SK-N-SH (cell line): ENCODE measurements around the gene TCN2. TPM values are rescaled to one million over a fixed set of nuclear protein-coding genes. Genes with fewer than 3 reads are reported as not detected.

Experiments used
- CTCF ChIA-PET: fragments of 300-600, 350-600 bp; formaldehyde crosslinking; extraction: SDS; loops from one replicate; lab custom pipeline; 2021; lab: Yijun Ruan, JAX
- POLR2A ChIA-PET: fragments of 350-600 bp; sonication (Branson Sonifier 250); formaldehyde crosslinking; extraction: SDS; loops from one replicate; lab custom pipeline; 2020; ENCODE audit warnings: antibody characterized with exemption, inconsistent platforms; lab: Yijun Ruan, JAX
- DNase-seq: peaks from one replicate; pipeline ENCODE4 v3.0.0; 2012
- H2AFZ ChIP-seq: fragments of 200-600 bp; sonication (generic); 2 replicates; pipeline ENCODE4 v1.8.1; 2016; ENCODE audit warnings: antibody characterized with exemption, mild to moderate bottlenecking, low read depth
- H3F3A ChIP-seq: fragments of 200-600 bp; sonication (generic); replicated peaks from 2 replicates; pipeline ENCODE3; 2016; ENCODE audit warnings: antibody characterized with exemption, mild to moderate bottlenecking; ENCODE audit not compliant: insufficient read depth
- H3K27ac ChIP-seq, 2 experiments: fragments of 200-500 bp in 1 of 2; fragments of 200-600 bp in 1 of 2; sonication (Bioruptor generic) in 1 of 2; sonication (generic), shearing (Covaris generic) in 1 of 2; 2 replicates each; pipeline versions ENCODE4 v1.5.1 to v1.6.1; 2014 to 2016; ENCODE audit warnings: low read depth in 2 of 2, inconsistent platforms in 1 of 2, low read length in 1 of 2, mild to moderate bottlenecking in 1 of 2, mixed read lengths in 1 of 2
- H3K27me3 ChIP-seq: fragments of 200-600 bp; sonication (generic), shearing (Covaris generic); 2 replicates; pipeline ENCODE4 v1.6.1; 2016; ENCODE audit warnings: mixed run types; ENCODE audit not compliant: insufficient read depth
- H3K36me3 ChIP-seq, 2 experiments: fragments of 200-500 bp in 1 of 2; fragments of 200-600 bp in 1 of 2; sonication (Bioruptor generic) in 1 of 2; sonication (generic) in 1 of 2; replicated peaks in 1 of 2; 2 replicates each; pipeline versions ENCODE3 to v1.5.1; 2014 to 2016; ENCODE audit warnings: low read length in 1 of 2, mild to moderate bottlenecking in 1 of 2; ENCODE audit not compliant: insufficient read depth in 2 of 2, control insufficient read depth in 1 of 2
- H3K4me1 ChIP-seq, 2 experiments: fragments of 200-500 bp in 1 of 2; fragments of 200-600 bp in 1 of 2; sonication (Bioruptor generic) in 1 of 2; sonication (generic), shearing (Covaris generic) in 1 of 2; 2 replicates each; pipeline versions ENCODE4 v1.5.1 to v1.6.1; 2014 to 2016; ENCODE audit warnings: low read depth in 1 of 2, low read length in 1 of 2, mixed run types in 1 of 2; ENCODE audit not compliant: insufficient read depth in 2 of 2, control insufficient read depth in 1 of 2
- H3K4me2 ChIP-seq: fragments of 200-600 bp; sonication (generic), shearing (Covaris generic); 2 replicates; pipeline ENCODE4 v1.6.1; 2017; ENCODE audit warnings: mixed run types
- H3K4me3 ChIP-seq, 2 experiments: fragments of 200-500 bp in 1 of 2; fragments of 200-600 bp in 1 of 2; sonication (Bioruptor generic) in 1 of 2; sonication (generic), shearing (Covaris generic) in 1 of 2; 2 replicates each; pipeline versions ENCODE4 v1.5.1 to v1.8.1; 2014 to 2016; ENCODE audit warnings: low read depth in 2 of 2, inconsistent platforms in 1 of 2, low read length in 1 of 2, mild to moderate bottlenecking in 1 of 2, mixed read lengths in 1 of 2, moderate library complexity in 1 of 2
- H3K79me2 ChIP-seq: fragments of 200-600 bp; sonication (generic); 2 replicates; pipeline ENCODE4 v1.8.1; 2017; ENCODE audit warnings: mild to moderate bottlenecking; ENCODE audit not compliant: insufficient read depth
- H3K9ac ChIP-seq: fragments of 200-600 bp; sonication (generic); 2 replicates; pipeline ENCODE4 v1.6.1; 2017; ENCODE audit warnings: mixed run types
- H3K9me2 ChIP-seq: fragments of 200-600 bp; sonication (generic); 2 replicates; pipeline ENCODE4 v1.6.1; 2017; ENCODE audit warnings: mixed run types
- H3K9me3 ChIP-seq: fragments of 200-600 bp; sonication (generic); 2 replicates; pipeline ENCODE4 v1.6.1; 2017; ENCODE audit warnings: mixed run types, mild to moderate bottlenecking, moderate library complexity
- H4K20me1 ChIP-seq: fragments of 200-600 bp; sonication (generic); 2 replicates; pipeline ENCODE4 v1.6.1; 2017; ENCODE audit warnings: mild to moderate bottlenecking, mixed run types; ENCODE audit not compliant: insufficient read depth
- ELF1 ChIP-seq: IDR thresholded peaks from 2 replicates; pipeline ENCODE4 v1.4.0; 2012
- EP300 ChIP-seq, 2 experiments: IDR thresholded peaks; 2 replicates each; pipeline versions ENCODE4 v1.4.0 to v1.6.1; 2012; ENCODE audit warnings: borderline replicate concordance in 1 of 2, low read depth in 1 of 2, low read length in 1 of 2
- EZH2phosphoT487 ChIP-seq: fragments of 200-600 bp; sonication (generic); IDR thresholded peaks from 2 replicates; pipeline ENCODE4 v1.6.1; 2017; ENCODE audit warnings: low read depth, mixed run types, mild to moderate bottlenecking, antibody characterized with exemption, moderate library complexity, borderline replicate concordance
- GABPA ChIP-seq: IDR thresholded peaks from 2 replicates; pipeline ENCODE4 v1.4.0; 2012; ENCODE audit warnings: low read depth, mild to moderate bottlenecking
- GATA2 ChIP-seq: sonication (generic); formaldehyde crosslinking; IDR thresholded peaks from 2 replicates; pipeline ENCODE4 v1.5.0; 2020; ENCODE audit warnings: mild to moderate bottlenecking, missing genetic modification reagents
- MEF2A ChIP-seq: IDR thresholded peaks from 2 replicates; pipeline ENCODE4 v1.4.0; 2012; ENCODE audit warnings: low read depth, borderline replicate concordance
- MXI1 ChIP-seq: IDR thresholded peaks from 2 replicates; pipeline ENCODE4 v1.6.1; 2012; ENCODE audit warnings: mild to moderate bottlenecking, low read depth, low read length, improper control_type of control experiment
- NRF1 ChIP-seq: IDR thresholded peaks from 2 replicates; pipeline ENCODE4 v1.6.1; 2012; ENCODE audit warnings: low read depth, mild to moderate bottlenecking, low read length
- RAD21 ChIP-seq: IDR thresholded peaks from 2 replicates; pipeline ENCODE4 v1.6.1; 2012; ENCODE audit warnings: mild to moderate bottlenecking, low read length
- RFX5 ChIP-seq: IDR thresholded peaks from 2 replicates; pipeline ENCODE4 v1.6.1; 2012; ENCODE audit warnings: mild to moderate bottlenecking, improper control_type of control experiment, low read length
- SMC3 ChIP-seq: IDR thresholded peaks from 2 replicates; pipeline ENCODE4 v1.6.1; 2012; ENCODE audit warnings: low read depth, low read length, improper control_type of control experiment
- WGBS: methylation state at CpG from one replicate; pipeline ENCODE4 v1.1.6; 2017; ENCODE audit warnings: low lambda C conversion rate; 5-methylcytosine and 5-hydroxymethylcytosine counted together
- polyA plus RNA-seq, 3 experiments: library from polyadenylated mRNA; depleted of rRNA; stranded (reverse); fragments of >200 nt; gene quantifications; 2 replicates each; pipeline ENCODE4 v1.2.3, GENCODE V29; 2012
- TF ChIP-seq, protein P1 (sequence below): IDR thresholded peaks from 2 replicates; pipeline ENCODE4 v1.6.1; 2012; ENCODE audit warnings: mild to moderate bottlenecking, low read depth, low read length, moderate library complexity
- TF ChIP-seq, protein P2 (sequence below): fragments of 200-600 bp; sonication (generic); IDR thresholded peaks from 2 replicates; pipeline ENCODE4 v1.6.1; 2017; ENCODE audit warnings: antibody characterized with exemption, mild to moderate bottlenecking, moderate library complexity
- TF ChIP-seq, protein P3 (sequence below): fragments of 150-350 bp; IDR thresholded peaks from 2 replicates; pipeline ENCODE4 v1.6.1; 2016; ENCODE audit warnings: mild to moderate bottlenecking, low read depth, low read length
- TF ChIP-seq, protein P4 (sequence below): IDR thresholded peaks from 2 replicates; pipeline ENCODE4 v1.4.0; 2012; ENCODE audit warnings: low read depth, borderline replicate concordance

TCN2 gene
- polyA plus RNA-seq, 1 of the 3 experiments (the other 2 are of a cell fraction): 4.1 TPM

DNA sequence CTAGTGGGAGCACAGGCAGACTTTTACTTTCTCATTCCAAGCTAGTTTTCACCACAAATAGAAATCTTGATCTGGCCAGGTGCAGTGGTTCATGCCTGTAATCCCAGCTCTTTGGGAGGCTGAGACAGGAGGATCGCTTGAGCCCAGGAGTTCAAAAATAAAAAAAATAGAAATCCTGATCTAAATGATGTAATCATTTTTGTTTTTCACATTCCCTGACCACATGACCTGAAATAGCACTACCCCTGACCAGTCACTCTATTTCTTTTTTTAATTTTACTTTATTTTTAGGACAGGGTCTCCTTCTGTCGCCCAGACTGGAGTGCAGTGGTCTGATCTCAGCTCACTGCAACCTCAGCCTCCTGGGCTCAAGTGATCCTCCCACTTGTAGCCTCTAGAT lies 2.3 kb upstream of the TCN2 start (continued):
- TF ChIP-seq, protein P1, sequence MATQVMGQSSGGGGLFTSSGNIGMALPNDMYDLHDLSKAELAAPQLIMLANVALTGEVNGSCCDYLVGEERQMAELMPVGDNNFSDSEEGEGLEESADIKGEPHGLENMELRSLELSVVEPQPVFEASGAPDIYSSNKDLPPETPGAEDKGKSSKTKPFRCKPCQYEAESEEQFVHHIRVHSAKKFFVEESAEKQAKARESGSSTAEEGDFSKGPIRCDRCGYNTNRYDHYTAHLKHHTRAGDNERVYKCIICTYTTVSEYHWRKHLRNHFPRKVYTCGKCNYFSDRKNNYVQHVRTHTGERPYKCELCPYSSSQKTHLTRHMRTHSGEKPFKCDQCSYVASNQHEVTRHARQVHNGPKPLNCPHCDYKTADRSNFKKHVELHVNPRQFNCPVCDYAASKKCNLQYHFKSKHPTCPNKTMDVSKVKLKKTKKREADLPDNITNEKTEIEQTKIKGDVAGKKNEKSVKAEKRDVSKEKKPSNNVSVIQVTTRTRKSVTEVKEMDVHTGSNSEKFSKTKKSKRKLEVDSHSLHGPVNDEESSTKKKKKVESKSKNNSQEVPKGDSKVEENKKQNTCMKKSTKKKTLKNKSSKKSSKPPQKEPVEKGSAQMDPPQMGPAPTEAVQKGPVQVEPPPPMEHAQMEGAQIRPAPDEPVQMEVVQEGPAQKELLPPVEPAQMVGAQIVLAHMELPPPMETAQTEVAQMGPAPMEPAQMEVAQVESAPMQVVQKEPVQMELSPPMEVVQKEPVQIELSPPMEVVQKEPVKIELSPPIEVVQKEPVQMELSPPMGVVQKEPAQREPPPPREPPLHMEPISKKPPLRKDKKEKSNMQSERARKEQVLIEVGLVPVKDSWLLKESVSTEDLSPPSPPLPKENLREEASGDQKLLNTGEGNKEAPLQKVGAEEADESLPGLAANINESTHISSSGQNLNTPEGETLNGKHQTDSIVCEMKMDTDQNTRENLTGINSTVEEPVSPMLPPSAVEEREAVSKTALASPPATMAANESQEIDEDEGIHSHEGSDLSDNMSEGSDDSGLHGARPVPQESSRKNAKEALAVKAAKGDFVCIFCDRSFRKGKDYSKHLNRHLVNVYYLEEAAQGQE: no peak

DNA sequence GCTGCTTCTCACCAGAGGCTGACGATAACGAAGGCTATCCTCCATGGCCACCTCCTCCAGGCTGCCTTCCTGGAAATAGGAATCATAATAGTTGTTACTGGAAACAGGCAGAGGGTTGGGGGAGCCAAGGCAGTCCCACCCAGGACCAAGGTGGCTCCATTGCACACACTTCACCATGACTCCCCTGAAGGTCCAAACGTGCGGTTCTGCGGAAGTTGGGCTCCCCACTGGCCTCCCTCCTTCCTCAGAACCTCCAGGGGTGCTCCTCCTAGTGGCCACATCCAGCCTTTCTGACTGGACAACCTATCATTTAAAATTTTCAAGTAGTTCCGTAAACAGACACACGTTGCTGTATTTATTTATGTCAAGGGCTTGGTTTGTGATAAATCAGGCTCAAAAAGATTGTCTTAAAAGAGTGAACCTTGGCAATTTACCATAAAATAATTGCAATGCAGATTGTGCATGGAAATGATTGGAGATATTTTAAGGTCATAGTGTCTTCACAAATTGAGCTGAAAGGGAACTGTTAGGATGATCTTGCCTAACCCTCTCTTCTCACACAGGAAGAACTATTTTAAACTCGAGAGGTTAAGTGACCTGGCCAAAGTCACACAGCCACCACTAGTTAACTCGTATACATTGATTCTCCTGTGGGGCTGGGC lies 1.4 kb upstream of the TCN2 start:
- Histone ChIP-seq H3K9me3 (no peaks in the 10 kb centered on the region), H3F3A (peaks cover 4% of the 10 kb centered on the region), H4K20me1 (no peaks in the 10 kb centered on the region), H3K27me3 (no peaks in the 10 kb centered on the region), H3K4me3 (no peak overlapping the region), H2AFZ (peak overlapping the region; percentile 94), H3K4me2 (no peak overlapping the region), H3K36me3 (no peaks in the 10 kb centered on the region), H3K4me1 (peaks cover 10 to 15% of the 10 kb centered on the region in 2 experiments; a peak in 2 of 4 replicates), H3K9me2 (no peaks in the 10 kb centered on the region)
- CTCF ChIA-PET: interaction anchor here (0.7 to 4.1 kb wide), 18 partner anchors 10 to 283 kb away, joined by 3 to 24 read pairs (median 4); partner anchors contain the start of genes PES1 and SLC35E4
- TF ChIP-seq, protein P2, sequence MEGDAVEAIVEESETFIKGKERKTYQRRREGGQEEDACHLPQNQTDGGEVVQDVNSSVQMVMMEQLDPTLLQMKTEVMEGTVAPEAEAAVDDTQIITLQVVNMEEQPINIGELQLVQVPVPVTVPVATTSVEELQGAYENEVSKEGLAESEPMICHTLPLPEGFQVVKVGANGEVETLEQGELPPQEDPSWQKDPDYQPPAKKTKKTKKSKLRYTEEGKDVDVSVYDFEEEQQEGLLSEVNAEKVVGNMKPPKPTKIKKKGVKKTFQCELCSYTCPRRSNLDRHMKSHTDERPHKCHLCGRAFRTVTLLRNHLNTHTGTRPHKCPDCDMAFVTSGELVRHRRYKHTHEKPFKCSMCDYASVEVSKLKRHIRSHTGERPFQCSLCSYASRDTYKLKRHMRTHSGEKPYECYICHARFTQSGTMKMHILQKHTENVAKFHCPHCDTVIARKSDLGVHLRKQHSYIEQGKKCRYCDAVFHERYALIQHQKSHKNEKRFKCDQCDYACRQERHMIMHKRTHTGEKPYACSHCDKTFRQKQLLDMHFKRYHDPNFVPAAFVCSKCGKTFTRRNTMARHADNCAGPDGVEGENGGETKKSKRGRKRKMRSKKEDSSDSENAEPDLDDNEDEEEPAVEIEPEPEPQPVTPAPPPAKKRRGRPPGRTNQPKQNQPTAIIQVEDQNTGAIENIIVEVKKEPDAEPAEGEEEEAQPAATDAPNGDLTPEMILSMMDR: peak; percentile 75
- TF ChIP-seq ELF1 (0 out of 2 replicates have a peak, but pooled peaks have one; percentile 24), EP300 (IDR thresholded peaks at IDR 0.05; ENCODE audit: borderline replicate concordance in 1 of 2, low read depth in 1 of 2, low read length in 1 of 2) (no peak), NRF1 (no peak), GABPA (0 out of 2 replicates have a peak, but pooled peaks have one; percentile 15), EZH2phosphoT487 (no peak), RFX5 (no peak), MXI1 (0 out of 2 replicates have a peak, but pooled peaks have one; percentile 38), MEF2A (no peak), RAD21 (0 out of 2 replicates have a peak, but pooled peaks have one; percentile 27), GATA2 (CRISPR knock-in tag) (no peak), SMC3 (peak; percentile 33; the same call in 1 of the 2 replicates)
- TF ChIP-seq, protein P3, sequence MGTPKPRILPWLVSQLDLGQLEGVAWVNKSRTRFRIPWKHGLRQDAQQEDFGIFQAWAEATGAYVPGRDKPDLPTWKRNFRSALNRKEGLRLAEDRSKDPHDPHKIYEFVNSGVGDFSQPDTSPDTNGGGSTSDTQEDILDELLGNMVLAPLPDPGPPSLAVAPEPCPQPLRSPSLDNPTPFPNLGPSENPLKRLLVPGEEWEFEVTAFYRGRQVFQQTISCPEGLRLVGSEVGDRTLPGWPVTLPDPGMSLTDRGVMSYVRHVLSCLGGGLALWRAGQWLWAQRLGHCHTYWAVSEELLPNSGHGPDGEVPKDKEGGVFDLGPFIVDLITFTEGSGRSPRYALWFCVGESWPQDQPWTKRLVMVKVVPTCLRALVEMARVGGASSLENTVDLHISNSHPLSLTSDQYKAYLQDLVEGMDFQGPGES: no peak
- TF ChIP-seq, protein P4, sequence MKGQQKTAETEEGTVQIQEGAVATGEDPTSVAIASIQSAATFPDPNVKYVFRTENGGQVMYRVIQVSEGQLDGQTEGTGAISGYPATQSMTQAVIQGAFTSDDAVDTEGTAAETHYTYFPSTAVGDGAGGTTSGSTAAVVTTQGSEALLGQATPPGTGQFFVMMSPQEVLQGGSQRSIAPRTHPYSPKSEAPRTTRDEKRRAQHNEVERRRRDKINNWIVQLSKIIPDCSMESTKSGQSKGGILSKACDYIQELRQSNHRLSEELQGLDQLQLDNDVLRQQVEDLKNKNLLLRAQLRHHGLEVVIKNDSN: no peak
- TF ChIP-seq, all 33 proteins: peak for 6
- Histone ChIP-seq H3K79me2 (no peaks in the 10 kb centered on the region), H3K9ac (no peak overlapping the region), H3K27ac (no peak overlapping the region)
- DNase-seq: peak; percentile 77
- 39% methylated on average over 9 of the region's 9 CpGs for WGBS
- POLR2A ChIA-PET: interaction anchor here (1.1 kb wide), 1 partner anchor 14 kb away, joined by 3 read pairs; the partner anchor contains the start of gene PES1
